ENCODE data around the gene EXOC3L4.
"Not testable (repeated sequence)": the region's sequence is repeated elsewhere in the genome, so short reads cannot be mapped to it uniquely, and the experiment has no call there.

Gene EXOC3L4

GRCh38 chr14:103107941-103108748 lies 13.6 kb downstream of the EXOC3L4 start:
- DNase-seq, result no peak

- DNase-seq, result no peak
Measured at GRCh38 chr14:103108749-103109207, 14.3 kb downstream of the EXOC3L4 start.

GRCh38 chr14:103109535-103110441 lies 15.3 kb downstream of the EXOC3L4 start:
- no peak for DNase-seq

- no peak for DNase-seq
Measured at GRCh38 chr14:103110681-103111231, 16.2 kb downstream of the EXOC3L4 start.

GRCh38 chr14:103111232-103111868 lies 16.8 kb downstream of the EXOC3L4 start:
- DNase-seq, result no peak

GRCh38 chr14:103112400-103113243 lies 18.1 kb downstream of the EXOC3L4 start:
- no peak for DNase-seq

- DNase-seq, result no peak
Measured at GRCh38 chr14:103113303-103113702, 18.8 kb downstream of the EXOC3L4 start.

GRCh38 chr14:103113774-103114173 lies 19.2 kb downstream of the EXOC3L4 start:
- DNase-seq, result no peak

- not testable (repeated sequence) for DNase-seq
Measured at GRCh38 chr14:103115086-103115679, 20.7 kb downstream of the EXOC3L4 start.

GRCh38 chr14:103115845-103116572 lies 21.5 kb downstream of the EXOC3L4 start:
- no peak for DNase-seq

- no peak for DNase-seq
Measured at GRCh38 chr14:103116636-103117035, 22.1 kb downstream of the EXOC3L4 start.

GRCh38 chr14:103117499-103117898 lies 23.0 kb downstream of the EXOC3L4 start:
- DNase-seq, result not testable (repeated sequence)

GRCh38 chr14:103118018-103118662 lies 23.6 kb downstream of the EXOC3L4 start:
- DNase-seq, result no peak

GRCh38 chr14:103118663-103119404 lies 24.3 kb downstream of the EXOC3L4 start:
- no peak for DNase-seq

- DNase-seq, result not testable (repeated sequence)
Measured at GRCh38 chr14:103119527-103119926, 25.0 kb downstream of the EXOC3L4 start.

GRCh38 chr14:103121121-103121845 lies 26.8 kb downstream of the EXOC3L4 start:
- DNase-seq, result no peak

- peak; percentile 57 for DNase-seq
Measured at GRCh38 chr14:103121846-103122584, 27.5 kb downstream of the EXOC3L4 start.

GRCh38 chr14:103122585-103122946 lies 28.0 kb downstream of the EXOC3L4 start:
- DNase-seq, result peak; percentile 24

Data from 8988T (cell line).